ENCODE results near the gene MBOAT2. TPM values are rescaled to one million over a fixed set of nuclear protein-coding genes. Genes with fewer than 3 reads are reported as not detected.
"Not testable (repeated sequence)": the region's sequence is repeated elsewhere in the genome, so short reads cannot be mapped to it uniquely, and the experiment has no call there.

MBOAT2 gene
- total and polyA plus RNA-seq, 2 experiments from 2014 or later, result 87.4 to 103 TPM

GRCh38 chr2:8907764-8908288, 95.7 kb downstream of the MBOAT2 start:
- Histone ChIP-seq H3K4me2 (ENCODE audit: unreplicated experiment) (no peak overlapping the region), H3K9me3 (ENCODE audit: low read depth) (no peaks in the 10 kb centered on the region), H3K36me3 (ENCODE audit: low read depth) (peaks cover 48% of the 10 kb centered on the region), H3K9me2 (ENCODE audit: insufficient read depth) (no peaks in the 10 kb centered on the region), H3K4me1 (ENCODE audit: insufficient read depth) (no peaks in the 10 kb centered on the region), H2AFZ (no peak overlapping the region), H3K27ac (no peak overlapping the region), H4K20me1 (ENCODE audit: insufficient read depth) (no peaks in the 10 kb centered on the region), H3K27me3 (replicated peaks; ENCODE audit: insufficient read depth) (no peaks in the 10 kb centered on the region), H3K9ac (no peak overlapping the region), H3K4me3 (no peak overlapping the region), H3K79me2 (ENCODE audit: insufficient read depth) (peaks cover 43% of the 10 kb centered on the region), H3F3A (ENCODE audit: insufficient read depth) (peaks cover 12% of the 10 kb centered on the region; the same call in 1 of the 2 replicates)
- no peak for DNase-seq
- in situ Hi-C loops (cut with MboI), result no loop called here
- TF ChIP-seq EZH2phosphoT487 (IDR thresholded peaks at IDR 0.05; ENCODE audit: insufficient read depth, low read depth), result no peak
- no peak for TF ChIP-seq EZH2 (IDR thresholded peaks at IDR 0.05; ENCODE audit: insufficient read depth, poor library complexity, severe bottlenecking)
- 83 to 86% methylated on average over 3 of the region's 3 CpGs for WGBS, 2 experiments (ENCODE audit: low coverage in 1 of 2, low lambda C conversion rate in 2 of 2, missing lambda C conversion rate in 2 of 2)

- in situ Hi-C loops (cut with MboI); H3K4me3 ChIP-seq; H3K27ac ChIP-seq; H4K20me1 ChIP-seq (ENCODE audit: insufficient read depth); DNase-seq; H2AFZ ChIP-seq; H3K9me3 ChIP-seq (ENCODE audit: low read depth); H3K27me3 ChIP-seq (replicated peaks; ENCODE audit: insufficient read depth); H3K4me2 ChIP-seq (ENCODE audit: unreplicated experiment); H3K9ac ChIP-seq; H3F3A ChIP-seq (ENCODE audit: insufficient read depth); H3K4me1 ChIP-seq (ENCODE audit: insufficient read depth); H3K9me2 ChIP-seq (ENCODE audit: insufficient read depth): not testable (repeated sequence)
- 98% methylated on average over 7 of the region's 7 CpGs for WGBS, 2 experiments (ENCODE audit: low coverage in 1 of 2, low lambda C conversion rate in 2 of 2, missing lambda C conversion rate in 2 of 2)
- H3K79me2 ChIP-seq (ENCODE audit: insufficient read depth), result peaks cover 12% of the 10 kb centered on the region; the same call in 1 of the 2 replicates
- H3K36me3 ChIP-seq (ENCODE audit: low read depth), result peaks cover 44% of the 10 kb centered on the region
Measured at GRCh38 chr2:8903924-8904323, 99.6 kb downstream of the MBOAT2 start.

- H3K4me3 ChIP-seq; H3F3A ChIP-seq (ENCODE audit: insufficient read depth); H3K9ac ChIP-seq; H3K27me3 ChIP-seq (replicated peaks; ENCODE audit: insufficient read depth); H2AFZ ChIP-seq; H3K4me1 ChIP-seq (ENCODE audit: insufficient read depth); H3K9me2 ChIP-seq (ENCODE audit: insufficient read depth); H4K20me1 ChIP-seq (ENCODE audit: insufficient read depth); H3K9me3 ChIP-seq (ENCODE audit: low read depth); H3K4me2 ChIP-seq (ENCODE audit: unreplicated experiment); DNase-seq; H3K27ac ChIP-seq; in situ Hi-C loops (cut with MboI): not testable (repeated sequence)
- 97 to 98% methylated on average over 7 of the region's 7 CpGs for WGBS, 2 experiments (ENCODE audit: low coverage in 1 of 2, low lambda C conversion rate in 2 of 2, missing lambda C conversion rate in 2 of 2)
- Histone ChIP-seq H3K79me2 (ENCODE audit: insufficient read depth) (peaks cover 12% of the 10 kb centered on the region; the same call in 1 of the 2 replicates), H3K36me3 (ENCODE audit: low read depth) (peaks cover 39% of the 10 kb centered on the region)
Measured at GRCh38 chr2:8902757-8903156, 100.7 kb downstream of the MBOAT2 start.

GRCh38 chr2:8897206-8897605, 106.3 kb downstream of the MBOAT2 start:
- in situ Hi-C loops (cut with MboI); H3K9ac ChIP-seq; H3K79me2 ChIP-seq (ENCODE audit: insufficient read depth); DNase-seq; H4K20me1 ChIP-seq (ENCODE audit: insufficient read depth); H3K4me3 ChIP-seq; H3K9me2 ChIP-seq (ENCODE audit: insufficient read depth); H3F3A ChIP-seq (ENCODE audit: insufficient read depth); H3K9me3 ChIP-seq (ENCODE audit: low read depth); H3K27me3 ChIP-seq (replicated peaks; ENCODE audit: insufficient read depth); H3K4me1 ChIP-seq (ENCODE audit: insufficient read depth); H2AFZ ChIP-seq; H3K27ac ChIP-seq; H3K4me2 ChIP-seq (ENCODE audit: unreplicated experiment): not testable (repeated sequence)
- 100% methylated on average over 1 of the region's 1 CpG for WGBS, 2 experiments (ENCODE audit: low coverage in 1 of 2, low lambda C conversion rate in 2 of 2, missing lambda C conversion rate in 2 of 2)
- H3K36me3 ChIP-seq (ENCODE audit: low read depth), result peaks cover 17% of the 10 kb centered on the region

GRCh38 chr2:8896671-8897070, 106.8 kb downstream of the MBOAT2 start:
- 90 to 91% methylated on average over 5 of the region's 5 CpGs for WGBS, 2 experiments (ENCODE audit: low coverage in 1 of 2, low lambda C conversion rate in 2 of 2, missing lambda C conversion rate in 2 of 2)
- not testable (repeated sequence) for H3K27ac ChIP-seq

GRCh38 chr2:8895087-8895912, 108.2 kb downstream of the MBOAT2 start:
- H3K4me1 ChIP-seq (ENCODE audit: insufficient read depth); H2AFZ ChIP-seq; H3K79me2 ChIP-seq (ENCODE audit: insufficient read depth); H3K4me3 ChIP-seq; H3K9me3 ChIP-seq (ENCODE audit: low read depth); H3K27ac ChIP-seq; in situ Hi-C loops (cut with MboI); H3K27me3 ChIP-seq (replicated peaks; ENCODE audit: insufficient read depth); H3K9ac ChIP-seq; DNase-seq; H3K4me2 ChIP-seq (ENCODE audit: unreplicated experiment); H3F3A ChIP-seq (ENCODE audit: insufficient read depth); H3K9me2 ChIP-seq (ENCODE audit: insufficient read depth); H4K20me1 ChIP-seq (ENCODE audit: insufficient read depth): not testable (repeated sequence)
- 96 to 98% methylated on average over 13 of the region's 13 CpGs for WGBS, 2 experiments (ENCODE audit: low coverage in 1 of 2, low lambda C conversion rate in 2 of 2, missing lambda C conversion rate in 2 of 2)
- peaks cover 17% of the 10 kb centered on the region for H3K36me3 ChIP-seq (ENCODE audit: low read depth)

More at GRCh38 chr2:8896671-8897070, 106.8 kb downstream of the MBOAT2 start:
- H3K4me2 ChIP-seq (ENCODE audit: unreplicated experiment); H2AFZ ChIP-seq; H3K79me2 ChIP-seq (ENCODE audit: insufficient read depth); in situ Hi-C loops (cut with MboI); H3K4me1 ChIP-seq (ENCODE audit: insufficient read depth); H3K9ac ChIP-seq; H3K9me3 ChIP-seq (ENCODE audit: low read depth); H3K27me3 ChIP-seq (replicated peaks; ENCODE audit: insufficient read depth); H3K9me2 ChIP-seq (ENCODE audit: insufficient read depth); H3K4me3 ChIP-seq; H4K20me1 ChIP-seq (ENCODE audit: insufficient read depth); DNase-seq; H3F3A ChIP-seq (ENCODE audit: insufficient read depth): not testable (repeated sequence)
- H3K36me3 ChIP-seq (ENCODE audit: low read depth), result peaks cover 17% of the 10 kb centered on the region
